HCT116 (cell line): ENCODE data around the gene LRRC31. TPM values are rescaled to one million over a fixed set of nuclear protein-coding genes. Genes with fewer than 3 reads are reported as not detected.

Source experiments
- ATAC-seq: fragments of 200-7000 bp; cut with Tn5 transposase; 2 replicates; pipeline ENCODE4 v1.9.1; 2020; ENCODE audit warnings: mild to moderate bottlenecking, moderate library complexity
- BruUV-seq: library from RNA; stranded (reverse); fragments of 400-500 nt; replicated peaks from 2 replicates; lab custom pipeline; 2021; lab: Mats Ljungman, UMichigan
- CTCF ChIA-PET: fragments of 300-600 bp; sonication (Branson Sonifier 250); formaldehyde crosslinking; loops from one replicate; lab custom pipeline; 2021; ENCODE audit warnings: antibody characterized with exemption; lab: Charles Lee
- POLR2A ChIA-PET: fragments of 300-600, 350-600 bp; sonication (Branson Sonifier 250); formaldehyde crosslinking; loops from one replicate; lab custom pipeline; 2021; ENCODE audit warnings: antibody characterized with exemption; lab: Charles Lee
- RAD21 ChIA-PET, 2 experiments: fragments of 300-600 bp; sonication (Branson Sonifier 250); formaldehyde crosslinking; loops; one replicate each; lab custom pipeline; 2023; ENCODE audit warnings: low total read pairs in 2 of 2; ENCODE audit not compliant: uncharacterized antibody in 2 of 2, unreplicated experiment in 2 of 2, low non-redundant PET in 1 of 2; lab: Charles Lee
- DNase-seq: peaks from one replicate; pipeline ENCODE4 v3.0.0-alpha.2; 2010; ENCODE audit warnings: low read depth, low spot score
- H2AFZ ChIP-seq: fragments of 200-600 bp; shearing (Covaris generic), sonication (generic); 2 replicates; pipeline ENCODE4 v1.6.1; 2017; ENCODE audit warnings: low read depth, mixed run types, mixed read lengths, antibody characterized with exemption, low read length; ENCODE audit not compliant: poor library complexity, severe bottlenecking
- H3K27ac ChIP-seq: 2 replicates; pipeline ENCODE4 v1.5.1; 2012; ENCODE audit warnings: low read depth, low read length
- H3K27me3 ChIP-seq: fragments of 200-600 bp; sonication (generic); 2 replicates; pipeline ENCODE4 v1.6.1; 2016; ENCODE audit warnings: mixed run types, low read length, mixed read lengths; ENCODE audit not compliant: insufficient read depth
- H3K36me3 ChIP-seq, 2 experiments: fragments of 200-500 bp in 1 of 2; fragments of 200-600 bp in 1 of 2; sonication (Bioruptor generic) in 1 of 2; sonication (generic) in 1 of 2; 2 replicates each; pipeline versions ENCODE4 v1.5.1 to v1.6.1; 2014 to 2016; ENCODE audit warnings: low read length in 2 of 2, inconsistent platforms in 1 of 2, mixed read lengths in 1 of 2, mixed run types in 1 of 2; ENCODE audit not compliant: insufficient read depth in 2 of 2, control insufficient read depth in 1 of 2
- H3K4me1 ChIP-seq, 2 experiments: fragments of 200-600 bp in 1 of 2; sonication (generic) in 1 of 2; 2 replicates each; pipeline versions ENCODE4 v1.5.1 to v1.6.1; 2012 to 2017; ENCODE audit warnings: low read length in 2 of 2, inconsistent platforms in 1 of 2, mild to moderate bottlenecking in 1 of 2, mixed read lengths in 1 of 2, mixed run types in 1 of 2, moderate library complexity in 1 of 2; ENCODE audit not compliant: insufficient read depth in 2 of 2, control insufficient read depth in 1 of 2
- H3K4me2 ChIP-seq: fragments of 200-600 bp; sonication (generic); 2 replicates; pipeline ENCODE4 v1.6.1; 2017; ENCODE audit warnings: mixed run types, low read length, mixed read lengths
- H3K4me3 ChIP-seq, 2 experiments: fragments of 200-600 bp in 1 of 2; sonication (generic) in 1 of 2; replicated peaks in 1 of 2; 2 replicates each; pipeline ENCODE4 v1.5.1; 2011 to 2016; ENCODE audit warnings: low read length in 2 of 2, control low read depth in 1 of 2, low read depth in 1 of 2, mild to moderate bottlenecking in 1 of 2, mixed read lengths in 1 of 2, mixed run types in 1 of 2
- H3K79me2 ChIP-seq: fragments of 200-600 bp; sonication (generic); 2 replicates; pipeline ENCODE4 v1.6.1; 2017; ENCODE audit warnings: mild to moderate bottlenecking, mixed run types, low read length, moderate library complexity, mixed read lengths; ENCODE audit not compliant: insufficient read depth
- H3K9ac ChIP-seq: fragments of 200-600 bp; sonication (generic); 2 replicates; pipeline ENCODE4 v1.6.1; 2016; ENCODE audit warnings: low read length, mixed read lengths
- H3K9me2 ChIP-seq: fragments of 200-600 bp; sonication (generic), shearing (Covaris generic); 2 replicates; pipeline ENCODE4 v1.6.1; 2017; ENCODE audit warnings: mixed run types, mild to moderate bottlenecking, moderate library complexity; ENCODE audit not compliant: insufficient read depth
- H3K9me3 ChIP-seq, 2 experiments: fragments of 200-500 bp in 1 of 2; fragments of 200-600 bp in 1 of 2; sonication (Bioruptor generic) in 1 of 2; sonication (generic) in 1 of 2; 2 replicates each; pipeline ENCODE4 v1.6.1; 2014 to 2017; ENCODE audit warnings: low read length in 2 of 2, mixed read lengths in 2 of 2, inconsistent platforms in 1 of 2, low read depth in 1 of 2, mild to moderate bottlenecking in 1 of 2, mixed run types in 1 of 2, moderate library complexity in 1 of 2; ENCODE audit not compliant: control insufficient read depth in 1 of 2, insufficient read depth in 1 of 2
- H4K20me1 ChIP-seq: fragments of 200-600 bp; sonication (generic), shearing (Covaris generic); 2 replicates; pipeline ENCODE4 v1.6.1; 2017; ENCODE audit warnings: mixed run types, mild to moderate bottlenecking, moderate library complexity; ENCODE audit not compliant: insufficient read depth
- CBX3 ChIP-seq: IDR thresholded peaks from 2 replicates; pipeline ENCODE4 v1.6.1; 2012; ENCODE audit warnings: low read depth
- EGR1 ChIP-seq: IDR thresholded peaks from 2 replicates; pipeline ENCODE4 v1.6.1; 2012; ENCODE audit warnings: low read depth
- ELF1 ChIP-seq: IDR thresholded peaks from 2 replicates; pipeline ENCODE4 v1.6.1; 2012; ENCODE audit warnings: low read depth, borderline replicate concordance
- EZH2 ChIP-seq: fragments of 200-600 bp; sonication (generic); IDR thresholded peaks from 2 replicates; pipeline ENCODE4 v1.6.1; 2017; ENCODE audit warnings: antibody characterized with exemption, mixed run types
- POLR2A ChIP-seq: IDR thresholded peaks from 2 replicates; pipeline ENCODE4 v1.7.0; 2011; ENCODE audit warnings: borderline replicate concordance; ENCODE audit not compliant: insufficient read depth, insufficient read length; ENCODE audit errors: extremely low read depth
- POLR2AphosphoS5 ChIP-seq: IDR thresholded peaks from 2 replicates; pipeline ENCODE4 v1.6.1; 2011; ENCODE audit warnings: mild to moderate bottlenecking, low read depth, low read length, moderate library complexity
- RAD21 ChIP-seq: IDR thresholded peaks from 2 replicates; pipeline ENCODE4 v1.6.1; 2012; ENCODE audit warnings: low read depth, mild to moderate bottlenecking
- SIN3A ChIP-seq: IDR thresholded peaks from 2 replicates; pipeline ENCODE4 v1.6.1; 2012; ENCODE audit warnings: low read depth
- TCF7L2 ChIP-seq: IDR thresholded peaks from 2 replicates; pipeline ENCODE4 v1.7.0; 2011; ENCODE audit warnings: borderline replicate concordance, inconsistent platforms; ENCODE audit not compliant: insufficient read depth, insufficient read length; ENCODE audit errors: extremely low read depth
- intact Hi-C: fragments of 100-400 bp; cut with micrococcal nuclease; formaldehyde crosslinking; loops from 2 replicates; pipeline ENCODE4 v1.10.0; 2022
- total RNA-seq: library from RNA; stranded (reverse); gene quantifications from one replicate; pipeline ENCODE4 v1.2.1, GENCODE V29; 2021; ENCODE audit not compliant: unreplicated experiment
- TF ChIP-seq, protein P1 (sequence below): IDR thresholded peaks from 2 replicates; pipeline ENCODE4 v1.6.1; 2012
- TF ChIP-seq, protein P2 (sequence below): IDR thresholded peaks from 2 replicates; pipeline ENCODE4 v1.6.1; 2012; ENCODE audit warnings: low read depth

Gene LRRC31
- total RNA-seq, 1 experiment from 2014 or later, result not detected

DNA sequence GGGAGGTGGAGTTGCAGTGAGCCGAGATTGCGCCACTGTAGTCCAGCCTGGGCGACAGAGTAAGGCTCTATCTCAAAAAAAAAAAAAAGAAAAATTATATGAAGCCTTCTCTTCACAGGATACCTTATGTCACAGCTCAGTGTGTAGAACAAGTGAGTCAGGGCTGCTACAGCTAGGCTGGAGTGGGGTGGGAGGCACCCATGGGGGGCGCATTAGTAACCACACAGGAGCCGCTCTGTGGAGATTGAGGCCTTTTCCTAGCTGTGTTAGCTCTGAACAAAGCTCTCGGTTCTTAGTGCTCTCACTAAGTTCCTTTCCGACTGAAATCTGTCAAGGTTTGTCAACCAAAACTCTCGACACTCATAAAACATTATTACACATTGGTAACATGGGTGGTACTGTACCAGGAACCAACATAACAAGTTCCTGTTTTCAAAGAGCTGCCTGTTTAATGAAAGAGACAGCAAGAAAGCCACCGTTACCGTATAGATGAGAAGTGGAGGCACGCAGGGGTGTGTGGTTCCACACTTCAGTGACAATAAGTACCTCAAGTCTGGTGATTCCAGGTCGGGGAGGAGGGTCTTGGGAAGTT, 4.5 kb downstream of the LRRC31 start:
- ChIA-PET RAD21 (interaction anchor here in 1 of 2 experiments (0.7 kb wide), 1 partner anchor 115 kb away, joined by 4 read pairs; no protein-coding TSS in a partner anchor), CTCF (no interaction called here), POLR2A (no interaction called here)
- no peaks in the 10 kb centered on the region for H3K36me3 ChIP-seq
- no peak overlapping the region for H3K4me2 ChIP-seq
- no peak overlapping the region for H3K4me3 ChIP-seq
- peaks cover 4 to 5% of the 10 kb centered on the region in 2 experiments; a peak in 3 of 4 replicates for H3K4me1 ChIP-seq
- no peak overlapping the region for H2AFZ ChIP-seq
- ATAC-seq, result no peak
- no peaks in the 10 kb centered on the region for H3K9me3 ChIP-seq
- H4K20me1 ChIP-seq, result no peaks in the 10 kb centered on the region
- H3K27ac ChIP-seq, result no peak overlapping the region
- no peak for TF ChIP-seq POLR2AphosphoS5
- TF ChIP-seq EZH2, result no peak
- TF ChIP-seq RAD21, result no peak
- no peak for TF ChIP-seq ELF1
- no peaks in the 10 kb centered on the region for H3K79me2 ChIP-seq
- H3K9me2 ChIP-seq, result no peaks in the 10 kb centered on the region
- no TSS peak for BruUV-seq
- H3K9ac ChIP-seq, result no peak overlapping the region
- DNase-seq, result no peak
- no peaks in the 10 kb centered on the region for H3K27me3 ChIP-seq
- intact Hi-C loops, result loop anchor here (10.0 kb wide), 1 partner anchor 550 kb away; the partner anchor contains the start of gene CLDN11

DNA sequence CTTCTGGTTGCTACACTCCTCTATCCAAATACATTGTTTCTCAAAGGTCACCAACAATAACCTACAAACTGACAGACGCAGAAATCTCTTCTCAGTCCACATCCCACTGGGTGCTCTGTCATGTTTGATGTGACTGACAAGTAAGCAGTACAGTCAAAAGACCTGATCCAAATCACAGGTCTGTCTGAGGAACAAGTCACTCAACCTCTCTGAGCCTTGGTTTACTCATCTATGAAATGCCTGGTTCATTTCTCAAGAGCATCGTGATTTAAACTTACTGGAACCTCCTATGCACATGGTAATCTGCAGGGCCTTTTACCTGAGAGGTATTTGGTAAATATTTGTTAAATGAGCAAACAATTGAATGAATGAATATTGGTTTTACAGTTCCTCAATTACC, 5.5 kb downstream of the LRRC31 start:
- no peak overlapping the region for H3K27ac ChIP-seq
- H3K4me1 ChIP-seq, result peaks cover 4 to 5% of the 10 kb centered on the region in 2 experiments; a peak in 3 of 4 replicates
- ChIA-PET RAD21 (no interaction called here), CTCF (no interaction called here), POLR2A (no interaction called here)
- H2AFZ ChIP-seq, result peak overlapping the region; percentile 96
- intact Hi-C loops, result loop anchor here (5.0 to 10.0 kb wide), 2 partner anchors 173 to 551 kb away; partner anchors contain the start of genes CLDN11 and GPR160
- ATAC-seq, result no peak
- no peaks in the 10 kb centered on the region for H3K9me2 ChIP-seq
- no peaks in the 10 kb centered on the region for H3K9me3 ChIP-seq
- H4K20me1 ChIP-seq, result no peaks in the 10 kb centered on the region
- DNase-seq, result no peak
- BruUV-seq, result no TSS peak
- H3K79me2 ChIP-seq, result no peaks in the 10 kb centered on the region
- no peak for TF ChIP-seq POLR2AphosphoS5
- TF ChIP-seq TCF7L2, result no peak
- TF ChIP-seq, protein P1, sequence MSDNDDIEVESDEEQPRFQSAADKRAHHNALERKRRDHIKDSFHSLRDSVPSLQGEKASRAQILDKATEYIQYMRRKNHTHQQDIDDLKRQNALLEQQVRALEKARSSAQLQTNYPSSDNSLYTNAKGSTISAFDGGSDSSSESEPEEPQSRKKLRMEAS, result no peak
- no peak for TF ChIP-seq RAD21
- no peak for TF ChIP-seq POLR2A
- no peak for TF ChIP-seq EGR1
- TF ChIP-seq, protein P2, sequence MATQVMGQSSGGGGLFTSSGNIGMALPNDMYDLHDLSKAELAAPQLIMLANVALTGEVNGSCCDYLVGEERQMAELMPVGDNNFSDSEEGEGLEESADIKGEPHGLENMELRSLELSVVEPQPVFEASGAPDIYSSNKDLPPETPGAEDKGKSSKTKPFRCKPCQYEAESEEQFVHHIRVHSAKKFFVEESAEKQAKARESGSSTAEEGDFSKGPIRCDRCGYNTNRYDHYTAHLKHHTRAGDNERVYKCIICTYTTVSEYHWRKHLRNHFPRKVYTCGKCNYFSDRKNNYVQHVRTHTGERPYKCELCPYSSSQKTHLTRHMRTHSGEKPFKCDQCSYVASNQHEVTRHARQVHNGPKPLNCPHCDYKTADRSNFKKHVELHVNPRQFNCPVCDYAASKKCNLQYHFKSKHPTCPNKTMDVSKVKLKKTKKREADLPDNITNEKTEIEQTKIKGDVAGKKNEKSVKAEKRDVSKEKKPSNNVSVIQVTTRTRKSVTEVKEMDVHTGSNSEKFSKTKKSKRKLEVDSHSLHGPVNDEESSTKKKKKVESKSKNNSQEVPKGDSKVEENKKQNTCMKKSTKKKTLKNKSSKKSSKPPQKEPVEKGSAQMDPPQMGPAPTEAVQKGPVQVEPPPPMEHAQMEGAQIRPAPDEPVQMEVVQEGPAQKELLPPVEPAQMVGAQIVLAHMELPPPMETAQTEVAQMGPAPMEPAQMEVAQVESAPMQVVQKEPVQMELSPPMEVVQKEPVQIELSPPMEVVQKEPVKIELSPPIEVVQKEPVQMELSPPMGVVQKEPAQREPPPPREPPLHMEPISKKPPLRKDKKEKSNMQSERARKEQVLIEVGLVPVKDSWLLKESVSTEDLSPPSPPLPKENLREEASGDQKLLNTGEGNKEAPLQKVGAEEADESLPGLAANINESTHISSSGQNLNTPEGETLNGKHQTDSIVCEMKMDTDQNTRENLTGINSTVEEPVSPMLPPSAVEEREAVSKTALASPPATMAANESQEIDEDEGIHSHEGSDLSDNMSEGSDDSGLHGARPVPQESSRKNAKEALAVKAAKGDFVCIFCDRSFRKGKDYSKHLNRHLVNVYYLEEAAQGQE, result no peak
- no peak for TF ChIP-seq SIN3A
- no peak for TF ChIP-seq CBX3
- no peak overlapping the region for H3K9ac ChIP-seq
- H3K36me3 ChIP-seq, result no peaks in the 10 kb centered on the region
- no peak overlapping the region for H3K4me2 ChIP-seq
- H3K4me3 ChIP-seq, result no peak overlapping the region
- H3K27me3 ChIP-seq, result no peaks in the 10 kb centered on the region
